Stimulated activated effector memory CD8-positive, alpha-beta T cell treated with anti-CD3 and anti-CD28 coated beads, Interleukin-12 subunit alpha, Interleukin-12 subunit beta, amount 100 ng/mL, for 72 hours (primary cell): ENCODE measurements around the gene LAMC3.

Source experiments
- ATAC-seq: fragments of 150-1000 bp; cut with Tn5 transposase; 2 replicates; pipeline ENCODE4 v1.10.0; 2021
- DNase-seq, 2 donors: peaks; one replicate each; pipeline ENCODE4 v3.0.0; 2021 to 2022; ENCODE audit warnings: low spot score in 2 of 2
- H3K27ac Mint-ChIP-seq: one replicate; pipeline ENCODE4 v1.8.0; 2022; ENCODE audit warnings: mild to moderate bottlenecking, mixed read lengths
- H3K36me3 Mint-ChIP-seq: one replicate; pipeline ENCODE4 v1.8.0; 2022; ENCODE audit warnings: mild to moderate bottlenecking, mixed read lengths
- H3K4me1 Mint-ChIP-seq: one replicate; pipeline ENCODE4 v1.8.0; 2022; ENCODE audit warnings: mixed read lengths
- H3K4me3 Mint-ChIP-seq: one replicate; pipeline ENCODE4 v1.8.0; 2022; ENCODE audit warnings: mild to moderate bottlenecking, mixed read lengths
- H3K9me3 Mint-ChIP-seq: one replicate; pipeline ENCODE4 v1.8.0; 2022; ENCODE audit warnings: mixed read lengths

The LAMC3 gene

DNA sequence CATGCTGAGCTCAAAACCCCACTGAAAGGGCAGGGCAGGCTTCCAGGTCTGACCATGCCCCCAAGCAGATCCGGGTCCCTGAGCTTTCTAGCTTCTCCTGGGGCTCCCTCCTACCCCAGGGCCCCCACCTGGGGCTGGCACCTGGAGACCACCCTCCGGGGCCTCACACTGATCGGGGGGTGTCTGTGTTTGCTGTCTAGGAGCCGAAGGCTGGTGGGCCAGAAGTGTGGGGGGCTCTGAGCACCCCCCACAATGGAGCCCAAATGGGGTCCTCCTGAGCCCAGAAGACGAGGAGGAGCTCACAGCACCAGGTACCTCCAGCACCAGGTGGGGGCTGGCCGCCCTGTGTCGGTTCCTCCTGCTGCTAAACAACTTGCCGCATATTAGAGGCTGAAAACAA, 39.8 kb downstream of the LAMC3 start:
- ATAC-seq, result no peak
- H3K4me3 Mint-ChIP-seq, result no peak overlapping the region
- no peaks in the 10 kb centered on the region for H3K36me3 Mint-ChIP-seq
- no peaks in the 10 kb centered on the region for H3K4me1 Mint-ChIP-seq
- no peak overlapping the region for H3K27ac Mint-ChIP-seq
- no peaks in the 10 kb centered on the region for H3K9me3 Mint-ChIP-seq
- DNase-seq, result no peak

DNA sequence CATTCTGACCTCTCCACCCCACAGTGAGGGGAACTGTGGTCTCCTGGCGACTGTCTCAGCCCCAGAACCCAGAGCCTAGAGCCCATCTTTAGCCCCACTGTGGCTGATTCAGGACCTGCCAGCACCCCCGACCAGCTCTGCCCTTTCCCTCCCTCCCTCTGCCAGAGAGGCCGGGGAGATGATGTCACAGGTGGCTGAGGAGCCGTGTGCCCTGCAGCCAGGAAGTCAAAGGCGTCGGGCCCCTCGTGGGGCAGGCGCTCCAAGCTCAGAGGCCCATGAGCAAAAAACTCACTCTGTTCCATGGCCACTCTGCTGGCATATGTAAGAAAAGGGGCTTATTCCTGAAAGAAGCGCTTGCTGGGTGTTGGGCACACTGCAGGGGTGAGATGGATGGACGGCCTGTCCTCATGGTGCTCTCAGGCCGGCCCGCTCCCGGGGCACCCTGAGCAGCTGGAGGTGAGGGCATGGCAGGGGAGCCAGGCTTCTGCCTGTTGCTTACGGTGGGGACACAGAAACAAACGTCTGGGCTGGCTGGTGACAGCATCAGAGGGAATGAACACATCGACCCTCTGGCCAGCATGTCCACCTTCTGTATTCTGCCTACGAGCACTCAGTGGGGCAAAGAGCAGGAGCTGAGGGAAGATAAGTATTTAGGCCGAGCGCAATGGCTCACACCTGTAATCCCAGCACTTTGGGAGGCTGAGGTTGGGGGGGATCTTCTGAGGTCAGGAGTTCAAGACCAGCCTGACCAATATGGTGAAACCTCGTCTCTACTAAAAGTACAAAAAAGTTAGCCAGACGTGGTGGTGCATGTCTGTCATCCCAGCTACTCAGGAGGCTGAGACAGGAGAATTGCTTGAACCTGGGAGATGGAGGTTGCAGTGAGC, 41.1 kb downstream of the LAMC3 start:
- Mint-ChIP-seq H3K4me1 (no peaks in the 10 kb centered on the region), H3K4me3 (no peak overlapping the region), H3K27ac (no peak overlapping the region), H3K9me3 (no peaks in the 10 kb centered on the region), H3K36me3 (no peaks in the 10 kb centered on the region)
- no peak for ATAC-seq
- DNase-seq, result no peak

DNA sequence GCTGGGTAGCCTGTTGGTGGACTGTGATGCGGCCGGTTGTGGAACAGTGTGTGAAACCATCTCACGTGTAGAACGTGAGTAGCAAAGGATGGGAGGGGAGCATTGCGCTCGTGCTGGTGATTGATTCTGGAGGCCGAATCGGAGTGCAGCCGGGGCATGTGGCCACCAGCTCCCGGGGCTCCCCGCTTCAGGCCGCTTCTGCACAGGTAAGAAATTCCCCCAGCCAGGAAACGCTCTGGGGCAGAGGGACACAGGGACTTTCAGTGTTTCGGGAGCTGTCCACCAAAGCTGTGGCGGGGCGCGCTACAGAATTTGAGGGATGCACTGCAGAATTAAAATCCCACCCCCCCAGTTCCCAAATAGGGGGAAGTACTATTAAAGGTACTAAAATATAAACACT, 41.9 kb downstream of the LAMC3 start:
- H3K4me1 Mint-ChIP-seq, result no peaks in the 10 kb centered on the region
- H3K9me3 Mint-ChIP-seq, result no peaks in the 10 kb centered on the region
- DNase-seq (no peak), ATAC-seq (no peak)
- no peaks in the 10 kb centered on the region for H3K36me3 Mint-ChIP-seq
- no peak overlapping the region for H3K27ac Mint-ChIP-seq
- H3K4me3 Mint-ChIP-seq, result no peak overlapping the region

DNA sequence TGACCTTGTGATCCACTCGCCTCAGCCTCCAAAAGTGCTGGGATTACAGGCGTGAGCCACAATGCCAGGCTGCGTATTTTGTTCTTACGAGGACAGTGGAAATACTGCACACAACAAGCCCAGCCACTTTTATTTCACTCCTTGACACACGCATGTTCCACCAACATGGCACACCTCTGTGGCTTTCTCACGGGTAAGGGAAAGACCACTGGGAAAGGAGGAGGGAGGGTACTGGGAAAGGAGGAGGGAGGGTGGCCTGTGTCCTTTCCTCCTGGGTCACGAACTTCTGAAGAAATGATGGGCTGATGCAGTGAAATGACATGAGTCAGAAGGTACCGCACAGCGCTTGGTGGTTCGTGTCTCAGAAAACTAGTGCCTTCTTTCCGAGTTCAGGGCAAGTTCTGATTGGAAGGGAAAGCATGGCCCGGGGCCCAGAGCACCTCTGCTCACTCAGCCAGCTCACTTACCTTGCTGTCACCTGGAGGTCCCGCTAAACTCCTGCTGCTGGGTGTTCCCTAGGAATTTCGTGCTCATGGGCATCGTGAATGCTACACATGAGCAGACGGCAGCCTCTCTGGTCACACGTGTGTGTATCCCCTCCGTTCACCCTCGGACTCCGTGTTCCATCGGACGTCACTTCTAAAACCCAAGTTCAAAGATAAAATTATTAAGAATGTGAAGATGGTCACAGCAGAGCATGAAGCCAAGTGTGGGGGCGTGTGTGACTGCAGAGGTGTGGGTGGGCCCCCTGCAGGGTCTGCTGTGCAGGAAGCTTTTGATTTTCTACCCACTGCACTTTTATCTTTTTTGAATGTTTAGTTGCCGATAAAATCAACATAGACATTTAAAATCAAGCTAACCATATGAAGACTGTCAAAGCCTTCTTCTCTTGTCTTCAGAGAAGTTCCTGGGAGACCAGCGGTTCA, 42.9 kb downstream of the LAMC3 start:
- Mint-ChIP-seq H3K4me3 (no peak overlapping the region), H3K4me1 (no peaks in the 10 kb centered on the region), H3K27ac (no peak overlapping the region), H3K36me3 (no peaks in the 10 kb centered on the region), H3K9me3 (no peaks in the 10 kb centered on the region)
- DNase-seq (no peak), ATAC-seq (no peak)

DNA sequence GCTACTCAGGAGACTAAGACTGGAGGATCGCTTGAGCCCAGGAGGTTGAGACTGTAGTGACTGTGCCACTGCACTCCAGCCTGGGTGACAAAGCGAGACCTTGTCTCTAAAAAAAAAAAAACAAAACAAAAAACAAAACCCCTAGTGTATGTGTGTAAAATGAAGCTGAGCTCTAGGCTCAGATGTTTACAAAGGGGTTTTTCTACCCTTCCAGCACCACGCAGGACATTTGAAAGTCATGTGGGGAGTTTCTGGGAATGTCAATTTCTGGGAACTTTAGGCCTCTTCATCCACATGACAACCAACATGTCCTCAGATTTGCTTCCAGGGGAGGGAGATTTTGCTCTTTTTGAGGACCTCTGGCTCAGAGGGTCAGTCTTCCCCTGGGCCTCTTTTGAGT, 44.9 kb downstream of the LAMC3 start:
- no peaks in the 10 kb centered on the region for H3K9me3 Mint-ChIP-seq
- no peak overlapping the region for H3K27ac Mint-ChIP-seq
- ATAC-seq (no peak), DNase-seq (no peak)
- no peak overlapping the region for H3K4me3 Mint-ChIP-seq
- no peaks in the 10 kb centered on the region for H3K4me1 Mint-ChIP-seq
- H3K36me3 Mint-ChIP-seq, result no peaks in the 10 kb centered on the region

DNA sequence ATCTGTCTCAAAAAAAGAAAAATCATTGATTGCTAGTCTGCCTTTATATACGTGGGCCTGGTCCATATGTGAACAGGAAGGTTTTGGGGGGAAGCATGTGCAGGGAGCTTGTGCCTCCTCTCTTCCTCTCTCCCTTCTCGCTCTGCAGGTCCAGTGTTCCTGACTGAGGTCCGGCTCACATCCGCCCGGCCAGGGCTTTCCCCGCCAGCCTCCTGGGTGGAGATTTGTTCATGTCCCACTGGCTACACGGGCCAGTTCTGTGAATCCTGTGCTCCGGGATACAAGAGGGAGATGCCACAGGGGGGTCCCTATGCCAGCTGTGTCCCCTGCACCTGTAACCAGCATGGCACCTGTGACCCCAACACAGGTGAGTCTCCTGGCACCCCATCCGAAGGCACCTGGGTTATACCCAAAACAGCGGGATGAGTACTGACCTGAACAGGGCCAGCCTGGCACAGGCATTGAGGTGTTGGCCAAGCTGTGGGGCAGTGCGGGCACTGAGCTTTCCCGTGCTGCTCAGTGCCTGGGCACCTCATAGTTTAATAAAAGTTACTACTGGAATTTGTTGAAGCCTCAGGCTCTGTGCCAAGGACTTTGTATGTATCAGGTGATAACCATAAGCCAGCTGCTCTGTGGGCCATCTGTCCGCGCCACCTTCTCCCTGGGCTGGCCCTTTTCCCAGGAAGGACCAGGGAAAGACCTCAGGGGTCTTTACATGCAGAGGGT, 48.0 kb downstream of the LAMC3 start:
- Mint-ChIP-seq H3K4me3 (no peak overlapping the region), H3K36me3 (no peaks in the 10 kb centered on the region), H3K27ac (no peak overlapping the region), H3K9me3 (no peaks in the 10 kb centered on the region), H3K4me1 (no peaks in the 10 kb centered on the region)
- no peak for DNase-seq
- ATAC-seq, result no peak

DNA sequence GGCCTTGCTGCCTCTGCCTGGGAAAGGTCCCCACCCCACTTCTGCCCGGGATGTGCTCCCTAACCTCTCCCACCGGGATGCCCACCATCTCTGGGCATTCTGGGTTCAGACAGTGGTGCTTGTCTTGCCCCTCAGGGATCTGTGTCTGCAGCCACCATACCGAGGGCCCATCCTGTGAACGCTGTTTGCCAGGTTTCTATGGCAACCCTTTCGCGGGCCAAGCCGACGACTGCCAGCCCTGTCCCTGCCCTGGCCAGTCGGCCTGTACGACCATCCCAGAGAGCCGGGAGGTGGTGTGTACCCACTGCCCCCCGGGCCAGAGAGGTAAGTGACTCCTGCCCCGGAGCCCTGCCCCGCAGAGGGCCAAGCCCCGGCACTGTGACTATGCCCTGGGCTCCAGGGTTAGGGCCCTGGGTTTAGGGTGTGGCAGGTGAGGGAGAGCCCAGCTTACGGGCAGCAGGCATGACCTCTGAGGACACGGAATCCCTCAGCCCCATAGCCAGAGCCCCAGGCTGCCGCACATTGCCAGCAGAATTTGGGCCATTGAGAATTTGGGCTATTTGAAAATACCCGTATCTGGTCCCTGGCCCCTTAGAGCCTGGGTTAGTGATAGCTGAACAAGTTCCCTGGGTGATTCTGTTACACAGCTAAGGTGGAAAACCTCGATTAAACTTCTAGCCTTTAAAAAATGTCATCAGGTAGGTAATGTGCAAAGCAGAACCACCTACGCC, 52.1 kb downstream of the LAMC3 start:
- H3K9me3 Mint-ChIP-seq, result no peaks in the 10 kb centered on the region
- H3K27ac Mint-ChIP-seq, result no peak overlapping the region
- H3K4me3 Mint-ChIP-seq, result no peak overlapping the region
- DNase-seq (no peak), ATAC-seq (no peak)
- no peaks in the 10 kb centered on the region for H3K36me3 Mint-ChIP-seq
- H3K4me1 Mint-ChIP-seq, result no peaks in the 10 kb centered on the region

DNA sequence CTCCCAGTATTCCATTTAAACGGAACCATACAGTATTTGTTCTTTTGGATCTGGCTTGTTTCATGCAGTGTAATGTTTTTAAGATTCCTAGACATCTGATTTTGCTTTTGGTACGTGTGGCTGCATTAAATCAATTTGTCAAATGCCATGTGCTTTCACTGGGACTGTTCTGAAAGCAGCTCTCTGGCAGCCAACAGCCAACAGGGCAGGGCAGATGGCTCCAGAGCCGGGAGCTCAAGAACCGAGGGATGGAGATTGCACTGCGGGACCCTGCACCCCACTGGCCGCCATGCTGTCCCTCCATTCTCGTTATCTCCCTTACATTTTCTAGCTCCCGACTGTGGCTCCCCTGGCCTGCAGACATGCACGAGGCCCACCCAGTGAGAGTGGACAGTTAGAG, 54.0 kb downstream of the LAMC3 start:
- no peak overlapping the region for H3K27ac Mint-ChIP-seq
- H3K36me3 Mint-ChIP-seq, result no peaks in the 10 kb centered on the region
- H3K9me3 Mint-ChIP-seq, result no peaks in the 10 kb centered on the region
- ATAC-seq (no peak), DNase-seq (no peak)
- no peak overlapping the region for H3K4me3 Mint-ChIP-seq
- H3K4me1 Mint-ChIP-seq, result no peaks in the 10 kb centered on the region

DNA sequence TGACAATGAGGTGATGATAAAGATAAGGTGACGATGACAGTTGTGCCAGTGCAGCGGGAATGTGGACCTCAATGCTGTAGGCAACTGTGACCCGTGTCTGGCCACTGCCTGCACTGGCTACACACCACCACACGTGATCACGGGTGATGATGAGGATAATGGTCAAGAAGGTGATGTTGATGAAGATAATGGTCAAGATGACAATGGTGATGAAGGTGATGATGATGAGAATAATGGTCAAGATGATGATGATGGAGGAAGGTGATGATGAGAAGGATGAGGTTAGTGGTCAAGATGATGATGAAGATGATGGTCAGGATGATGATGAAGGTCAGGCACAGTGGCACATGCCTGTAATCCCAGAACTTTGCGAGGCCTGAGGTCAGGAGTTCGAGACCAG, 56.6 kb downstream of the LAMC3 start:
- Mint-ChIP-seq H3K4me3 (no peak overlapping the region), H3K9me3 (no peaks in the 10 kb centered on the region), H3K27ac (no peak overlapping the region), H3K36me3 (no peaks in the 10 kb centered on the region), H3K4me1 (no peaks in the 10 kb centered on the region)
- ATAC-seq (no peak), DNase-seq (no peak)

DNA sequence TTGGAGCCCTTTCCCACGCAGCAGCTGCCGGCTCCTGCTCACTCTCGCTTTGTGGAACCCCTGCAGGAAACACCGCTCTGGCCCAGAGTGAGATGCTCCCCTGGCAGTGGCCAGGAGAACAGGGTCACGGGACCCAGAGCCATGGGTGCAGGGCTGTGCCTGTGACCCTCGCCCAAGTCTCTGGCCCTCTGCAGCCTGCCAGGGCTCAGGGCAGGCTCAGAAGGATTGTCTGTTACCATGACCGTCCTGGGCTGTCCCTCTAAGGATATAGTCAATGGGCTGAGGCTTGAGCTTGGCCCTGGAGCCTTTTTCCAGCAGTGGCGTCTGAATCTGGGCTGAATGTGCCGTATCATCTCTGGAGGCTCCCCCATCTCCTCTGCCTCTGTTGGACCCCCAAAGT, 58.7 kb downstream of the LAMC3 start:
- Mint-ChIP-seq H3K4me1 (no peaks in the 10 kb centered on the region), H3K36me3 (no peaks in the 10 kb centered on the region), H3K4me3 (no peak overlapping the region), H3K27ac (no peak overlapping the region), H3K9me3 (no peaks in the 10 kb centered on the region)
- DNase-seq (no peak), ATAC-seq (peak; percentile 16)

DNA sequence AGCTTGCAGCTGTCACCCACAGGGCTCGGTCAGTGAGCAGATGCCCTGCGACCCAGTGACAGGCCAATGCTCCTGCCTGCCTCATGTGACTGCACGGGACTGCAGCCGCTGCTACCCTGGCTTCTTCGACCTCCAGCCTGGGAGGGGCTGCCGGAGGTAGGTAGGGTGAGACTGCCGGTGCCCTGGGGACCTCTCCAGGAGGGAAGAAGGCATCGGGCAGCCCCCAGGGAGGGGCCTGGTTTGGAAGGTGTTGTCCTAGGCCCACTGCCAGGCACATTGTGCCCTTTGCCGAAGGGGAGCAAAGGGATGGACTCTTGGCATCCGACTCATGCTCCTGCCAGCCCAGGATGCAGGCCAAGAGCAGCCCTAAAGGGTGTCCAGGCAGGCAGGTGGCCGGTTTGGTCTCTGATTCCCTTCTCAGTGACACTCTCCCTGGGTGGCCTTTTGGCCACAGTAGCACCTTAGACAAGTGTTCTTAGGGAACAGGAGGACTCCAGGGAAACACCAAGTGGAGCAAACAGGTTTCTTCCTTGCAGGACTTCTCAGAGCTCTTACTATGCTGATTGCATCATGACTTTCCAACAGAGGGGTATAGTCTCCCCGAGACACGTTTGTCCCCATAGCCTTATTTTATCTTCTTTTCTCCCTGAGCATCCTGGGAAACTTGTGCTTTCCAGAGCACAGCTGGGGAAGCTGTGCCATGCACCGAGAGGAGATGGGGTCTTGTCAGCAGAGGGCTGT, 59.3 kb downstream of the LAMC3 start:
- no peaks in the 10 kb centered on the region for H3K9me3 Mint-ChIP-seq
- H3K27ac Mint-ChIP-seq, result no peak overlapping the region

DNA sequence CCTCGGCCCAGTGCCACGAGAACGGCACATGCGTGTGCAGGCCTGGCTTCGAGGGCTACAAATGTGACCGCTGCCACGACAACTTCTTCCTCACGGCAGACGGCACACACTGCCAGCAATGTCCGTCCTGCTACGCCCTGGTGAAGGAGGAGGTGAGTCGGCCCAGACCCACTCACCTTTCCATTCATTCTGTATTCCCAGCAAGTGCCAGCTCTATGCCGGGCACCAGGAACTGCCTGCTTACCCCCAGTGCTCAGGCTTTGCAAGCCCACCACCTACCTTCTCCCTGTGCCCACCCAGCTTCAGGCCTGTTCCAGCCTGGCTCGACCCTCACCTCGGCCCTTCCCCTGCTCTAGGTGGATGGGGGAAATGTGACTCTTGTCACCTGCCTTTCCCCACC, 60.7 kb downstream of the LAMC3 start:
- Mint-ChIP-seq H3K4me1 (no peaks in the 10 kb centered on the region), H3K4me3 (no peak overlapping the region), H3K9me3 (no peaks in the 10 kb centered on the region), H3K27ac (no peak overlapping the region), H3K36me3 (no peaks in the 10 kb centered on the region)
- DNase-seq (no peak), ATAC-seq (no peak)

More for the DNA sequence above, 59.3 kb downstream of the LAMC3 start:
- DNase-seq (no peak), ATAC-seq (no peak)
- Mint-ChIP-seq H3K4me3 (no peak overlapping the region), H3K4me1 (no peaks in the 10 kb centered on the region), H3K36me3 (no peaks in the 10 kb centered on the region)

DNA sequence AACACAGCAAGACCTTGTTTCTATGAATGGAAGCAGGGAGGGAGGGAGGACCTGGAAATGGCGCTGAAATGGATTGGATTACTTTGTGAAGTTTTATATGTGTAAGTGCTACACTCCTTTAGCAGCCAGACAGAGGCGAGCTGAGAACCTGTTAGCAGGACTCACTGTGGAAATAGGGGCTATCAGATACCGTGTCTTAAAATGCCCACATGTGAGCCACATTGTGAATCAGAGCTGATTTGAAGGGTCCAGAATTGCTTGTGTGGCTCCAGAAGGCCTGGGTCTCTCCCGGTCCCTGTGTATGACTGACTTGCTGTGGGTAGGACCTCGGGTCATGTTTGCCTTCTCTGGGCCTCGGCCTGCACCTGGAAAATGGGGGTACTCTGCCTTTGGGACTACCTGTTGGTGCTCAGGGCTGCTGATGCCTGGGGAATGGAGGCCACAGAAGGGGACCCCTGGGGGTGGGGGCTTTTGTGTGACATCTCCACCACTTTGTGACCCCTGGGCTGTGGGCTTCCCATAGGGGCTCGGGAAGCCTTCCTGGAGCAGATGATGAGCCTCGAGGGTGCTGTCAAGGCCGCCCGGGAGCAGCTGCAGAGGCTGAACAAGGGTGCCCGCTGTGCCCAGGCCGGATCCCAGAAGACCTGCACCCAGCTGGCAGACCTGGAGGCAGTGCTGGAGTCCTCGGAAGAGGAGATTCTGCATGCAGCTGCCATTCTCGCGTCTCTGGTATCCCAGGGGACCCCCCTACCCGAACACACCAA, 63.3 kb downstream of the LAMC3 start:
- Mint-ChIP-seq H3K36me3 (no peaks in the 10 kb centered on the region), H3K4me3 (no peak overlapping the region), H3K4me1 (no peaks in the 10 kb centered on the region), H3K9me3 (no peaks in the 10 kb centered on the region), H3K27ac (no peak overlapping the region)
- DNase-seq (no peak), ATAC-seq (no peak)

DNA sequence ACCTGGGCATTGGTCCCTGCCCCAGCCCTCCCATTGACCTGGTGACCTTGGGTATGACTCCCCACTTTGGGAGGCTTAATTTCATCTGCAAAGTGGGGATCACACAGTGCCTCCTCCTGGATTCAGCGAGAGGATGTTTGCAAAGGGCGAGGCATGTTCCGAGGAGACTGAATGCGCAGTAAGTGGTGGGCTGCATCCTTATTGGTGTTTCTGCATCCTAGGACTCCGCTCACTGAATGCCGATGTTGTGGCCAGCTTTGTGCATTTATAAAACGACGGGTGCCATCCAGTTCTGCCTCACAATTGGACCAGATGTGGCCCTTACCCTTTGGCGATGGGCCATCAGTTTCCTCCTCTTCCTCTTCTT, 63.9 kb downstream of the LAMC3 start:
- no peak for ATAC-seq
- Mint-ChIP-seq H3K4me3 (no peak overlapping the region), H3K9me3 (no peaks in the 10 kb centered on the region), H3K4me1 (no peaks in the 10 kb centered on the region), H3K36me3 (no peaks in the 10 kb centered on the region), H3K27ac (no peak overlapping the region)
- no peak for DNase-seq
